ENCODE results near the gene BID. TPM values are rescaled to one million over a fixed set of nuclear protein-coding genes. Genes with fewer than 3 reads are reported as not detected.

BID gene
- total RNA-seq, 1 experiment from 2014 or later: 66.7 TPM

GRCh38 chr22:17815703-17816254 is 41.5 kb upstream of the BID start:
- in situ Hi-C loops (cut with HindIII; ENCODE audit: low pct_unique_long_range_greater_than_20kb, low sequenced_read_pairs) (no loop called here), intact Hi-C loops (cut with micrococcal nuclease; ENCODE audit: unreplicated experiment) (no loop called here)
- ATAC-seq: no peak
- Histone ChIP-seq H3K36me3 (ENCODE audit: control insufficient read depth, insufficient read depth, low read length) (no peaks in the 10 kb centered on the region), H3K27ac (ENCODE audit: low read length) (no peak overlapping the region), H3K4me3 (ENCODE audit: low read depth in 2 of 2, low read length in 2 of 2) (no peak overlapping the region), H3K4me1 (ENCODE audit: control insufficient read depth, insufficient read depth, low read length) (no peaks in the 10 kb centered on the region), H3K27me3 (ENCODE audit: control insufficient read depth, insufficient read depth, low read length) (no peaks in the 10 kb centered on the region), H3K9me3 (ENCODE audit: control insufficient read depth, insufficient read depth, low read depth, low read length) (no peaks in the 10 kb centered on the region)
- TF ChIP-seq, protein P1, sequence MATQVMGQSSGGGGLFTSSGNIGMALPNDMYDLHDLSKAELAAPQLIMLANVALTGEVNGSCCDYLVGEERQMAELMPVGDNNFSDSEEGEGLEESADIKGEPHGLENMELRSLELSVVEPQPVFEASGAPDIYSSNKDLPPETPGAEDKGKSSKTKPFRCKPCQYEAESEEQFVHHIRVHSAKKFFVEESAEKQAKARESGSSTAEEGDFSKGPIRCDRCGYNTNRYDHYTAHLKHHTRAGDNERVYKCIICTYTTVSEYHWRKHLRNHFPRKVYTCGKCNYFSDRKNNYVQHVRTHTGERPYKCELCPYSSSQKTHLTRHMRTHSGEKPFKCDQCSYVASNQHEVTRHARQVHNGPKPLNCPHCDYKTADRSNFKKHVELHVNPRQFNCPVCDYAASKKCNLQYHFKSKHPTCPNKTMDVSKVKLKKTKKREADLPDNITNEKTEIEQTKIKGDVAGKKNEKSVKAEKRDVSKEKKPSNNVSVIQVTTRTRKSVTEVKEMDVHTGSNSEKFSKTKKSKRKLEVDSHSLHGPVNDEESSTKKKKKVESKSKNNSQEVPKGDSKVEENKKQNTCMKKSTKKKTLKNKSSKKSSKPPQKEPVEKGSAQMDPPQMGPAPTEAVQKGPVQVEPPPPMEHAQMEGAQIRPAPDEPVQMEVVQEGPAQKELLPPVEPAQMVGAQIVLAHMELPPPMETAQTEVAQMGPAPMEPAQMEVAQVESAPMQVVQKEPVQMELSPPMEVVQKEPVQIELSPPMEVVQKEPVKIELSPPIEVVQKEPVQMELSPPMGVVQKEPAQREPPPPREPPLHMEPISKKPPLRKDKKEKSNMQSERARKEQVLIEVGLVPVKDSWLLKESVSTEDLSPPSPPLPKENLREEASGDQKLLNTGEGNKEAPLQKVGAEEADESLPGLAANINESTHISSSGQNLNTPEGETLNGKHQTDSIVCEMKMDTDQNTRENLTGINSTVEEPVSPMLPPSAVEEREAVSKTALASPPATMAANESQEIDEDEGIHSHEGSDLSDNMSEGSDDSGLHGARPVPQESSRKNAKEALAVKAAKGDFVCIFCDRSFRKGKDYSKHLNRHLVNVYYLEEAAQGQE (IDR thresholded peaks at IDR 0.05; ENCODE audit: insufficient read depth in 1 of 2, low read depth in 2 of 2, low read length in 1 of 2): no peak
- TF ChIP-seq, protein P2, sequence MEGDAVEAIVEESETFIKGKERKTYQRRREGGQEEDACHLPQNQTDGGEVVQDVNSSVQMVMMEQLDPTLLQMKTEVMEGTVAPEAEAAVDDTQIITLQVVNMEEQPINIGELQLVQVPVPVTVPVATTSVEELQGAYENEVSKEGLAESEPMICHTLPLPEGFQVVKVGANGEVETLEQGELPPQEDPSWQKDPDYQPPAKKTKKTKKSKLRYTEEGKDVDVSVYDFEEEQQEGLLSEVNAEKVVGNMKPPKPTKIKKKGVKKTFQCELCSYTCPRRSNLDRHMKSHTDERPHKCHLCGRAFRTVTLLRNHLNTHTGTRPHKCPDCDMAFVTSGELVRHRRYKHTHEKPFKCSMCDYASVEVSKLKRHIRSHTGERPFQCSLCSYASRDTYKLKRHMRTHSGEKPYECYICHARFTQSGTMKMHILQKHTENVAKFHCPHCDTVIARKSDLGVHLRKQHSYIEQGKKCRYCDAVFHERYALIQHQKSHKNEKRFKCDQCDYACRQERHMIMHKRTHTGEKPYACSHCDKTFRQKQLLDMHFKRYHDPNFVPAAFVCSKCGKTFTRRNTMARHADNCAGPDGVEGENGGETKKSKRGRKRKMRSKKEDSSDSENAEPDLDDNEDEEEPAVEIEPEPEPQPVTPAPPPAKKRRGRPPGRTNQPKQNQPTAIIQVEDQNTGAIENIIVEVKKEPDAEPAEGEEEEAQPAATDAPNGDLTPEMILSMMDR (IDR thresholded peaks at IDR 0.05): no peak
- TF ChIP-seq TCF7L2 (IDR thresholded peaks at IDR 0.05; ENCODE audit: low read depth, low read length) (no peak), SIN3A (IDR thresholded peaks at IDR 0.05; ENCODE audit: borderline replicate concordance, insufficient read depth, low read depth, low read length) (no peak), POLR2AphosphoS5 (IDR thresholded peaks at IDR 0.05; ENCODE audit: low read depth, low read length) (no peak)
- POLR2A ChIA-PET: no interaction called here
- DNase-seq (ENCODE audit: low read depth, low spot score): no peak
- BruUV-seq (replicated peaks): no TSS peak
- CTCF ChIA-PET: no interaction called here

DNA sequence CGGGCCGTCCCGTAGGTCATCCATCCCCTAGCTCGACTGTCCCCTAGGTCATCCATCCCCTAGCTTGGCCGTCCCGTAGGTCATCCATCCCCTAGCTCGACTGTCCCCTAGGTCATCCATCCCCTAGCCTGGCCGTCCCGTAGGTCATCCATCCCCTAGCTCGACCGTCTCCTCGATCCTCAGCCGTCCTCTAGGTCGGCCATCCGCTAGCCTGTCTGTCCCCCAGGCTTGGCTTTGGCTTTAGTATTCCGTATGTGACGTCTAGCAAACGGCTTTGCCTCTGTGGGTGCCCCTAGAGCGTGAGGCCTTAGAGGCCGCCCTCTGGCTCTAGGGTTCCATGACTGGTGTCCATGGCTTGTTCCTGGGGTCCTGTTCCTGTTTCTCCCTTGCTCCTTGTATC is 40.6 kb upstream of the BID start:
- CTCF ChIA-PET: no interaction called here

More for the DNA sequence above, 40.6 kb upstream of the BID start:
- in situ Hi-C loops (cut with HindIII; ENCODE audit: low pct_unique_long_range_greater_than_20kb, low sequenced_read_pairs): no loop called here
- POLR2A ChIA-PET: interaction anchor here (0.7 kb wide), 1 partner anchor 15 kb away, joined by 3 read pairs; no protein-coding TSS in a partner anchor
- H3K4me1 ChIP-seq (ENCODE audit: control insufficient read depth, insufficient read depth, low read length): no peaks in the 10 kb centered on the region
- DNase-seq (ENCODE audit: low read depth, low spot score) (no peak), ATAC-seq (no peak)
- no peak overlapping the region for H3K27ac ChIP-seq (ENCODE audit: low read length)
- no peaks in the 10 kb centered on the region for H3K9me3 ChIP-seq (ENCODE audit: control insufficient read depth, insufficient read depth, low read depth, low read length)
- H3K36me3 ChIP-seq (ENCODE audit: control insufficient read depth, insufficient read depth, low read length): no peaks in the 10 kb centered on the region
- no peaks in the 10 kb centered on the region for H3K27me3 ChIP-seq (ENCODE audit: control insufficient read depth, insufficient read depth, low read length)
- TF ChIP-seq TCF7L2 (IDR thresholded peaks at IDR 0.05; ENCODE audit: low read depth, low read length) (no peak), POLR2AphosphoS5 (IDR thresholded peaks at IDR 0.05; ENCODE audit: low read depth, low read length) (no peak), SIN3A (IDR thresholded peaks at IDR 0.05; ENCODE audit: borderline replicate concordance, insufficient read depth, low read depth, low read length) (no peak)
- TF ChIP-seq, protein P1 (IDR thresholded peaks at IDR 0.05; ENCODE audit: insufficient read depth in 1 of 2, low read depth in 2 of 2, low read length in 1 of 2): no peak
- TF ChIP-seq, protein P2 (IDR thresholded peaks at IDR 0.05): no peak
- intact Hi-C loops (cut with micrococcal nuclease; ENCODE audit: unreplicated experiment): no loop called here
- no peak overlapping the region for H3K4me3 ChIP-seq (ENCODE audit: low read depth in 2 of 2, low read length in 2 of 2)
- BruUV-seq (replicated peaks): no TSS peak
